HL-60 (cell line): Measurements from ENCODE around the gene NUTM1.
"Not testable (repeated sequence)": the region's sequence is repeated elsewhere in the genome, so short reads cannot be mapped to it uniquely, and the experiment has no call there.

Source experiments
- CTCF ChIP-seq: IDR thresholded peaks from one replicate; pipeline ENCODE4 v1.5.1; 2011; ENCODE audit warnings: low read length, control low read depth, inconsistent platforms; ENCODE audit not compliant: insufficient read depth
- GABPA ChIP-seq: IDR thresholded peaks from 2 replicates; pipeline ENCODE4 v1.6.1; 2012; ENCODE audit warnings: low read depth
- POLR2AphosphoS5 ChIP-seq: IDR thresholded peaks from 2 replicates; pipeline ENCODE4 v1.6.1; 2012; ENCODE audit warnings: low read depth
- REST ChIP-seq: IDR thresholded peaks from 2 replicates; pipeline ENCODE4 v1.6.1; 2012; ENCODE audit warnings: low read depth; ENCODE audit not compliant: insufficient replicate concordance
- SPI1 ChIP-seq: IDR thresholded peaks from 2 replicates; pipeline ENCODE4 v1.6.1; 2012; ENCODE audit warnings: low read depth, mild to moderate bottlenecking, borderline replicate concordance

- not testable (repeated sequence) for TF ChIP-seq CTCF, POLR2AphosphoS5, REST, SPI1, GABPA
Measured at GRCh38 chr15:34375541-34375940, 32.4 kb downstream of the NUTM1 start.
